ENCODE data around the gene ACIN1.

Gene ACIN1

DNA sequence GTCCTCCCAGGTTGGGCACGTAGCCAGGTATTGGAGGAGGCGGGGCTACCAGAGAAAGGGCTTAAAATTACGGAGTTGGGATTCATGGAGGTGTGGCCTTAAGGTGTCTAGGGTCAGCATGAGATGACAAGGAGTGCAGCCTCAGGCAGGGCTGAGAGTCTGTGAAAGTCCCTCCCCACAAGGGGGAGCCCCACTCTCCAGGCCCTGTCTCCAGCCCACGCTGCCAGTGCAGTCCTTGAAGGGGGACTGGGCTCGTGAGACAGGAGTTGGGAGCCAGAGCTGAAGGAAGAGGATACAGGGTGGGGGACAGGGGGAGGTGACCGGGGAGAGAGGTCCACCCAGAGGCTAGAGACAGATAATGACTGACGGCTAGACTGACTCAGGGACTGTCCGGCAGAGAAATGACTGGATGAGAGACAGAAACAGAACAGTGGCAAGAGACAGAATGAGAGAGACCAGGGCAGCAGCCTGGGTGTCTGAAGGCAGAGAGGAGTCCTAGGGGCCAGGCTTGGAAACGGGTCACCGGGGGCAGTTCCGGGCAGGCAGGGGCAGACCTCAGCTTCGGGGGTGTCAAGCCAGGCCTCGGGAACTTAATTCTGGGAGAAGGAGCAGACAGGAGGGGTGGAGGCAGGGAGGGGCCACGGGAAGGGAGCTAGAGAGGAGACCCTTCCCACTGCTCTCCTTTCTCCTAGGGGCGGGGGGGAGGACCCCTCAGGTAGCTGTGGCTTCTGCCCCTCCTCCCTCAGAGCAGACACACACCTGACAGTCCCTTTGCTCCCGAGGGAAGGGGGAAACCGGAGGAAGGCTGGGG is 38.6 kb downstream of the ACIN1 start:
- no peak for DNase-seq

DNA sequence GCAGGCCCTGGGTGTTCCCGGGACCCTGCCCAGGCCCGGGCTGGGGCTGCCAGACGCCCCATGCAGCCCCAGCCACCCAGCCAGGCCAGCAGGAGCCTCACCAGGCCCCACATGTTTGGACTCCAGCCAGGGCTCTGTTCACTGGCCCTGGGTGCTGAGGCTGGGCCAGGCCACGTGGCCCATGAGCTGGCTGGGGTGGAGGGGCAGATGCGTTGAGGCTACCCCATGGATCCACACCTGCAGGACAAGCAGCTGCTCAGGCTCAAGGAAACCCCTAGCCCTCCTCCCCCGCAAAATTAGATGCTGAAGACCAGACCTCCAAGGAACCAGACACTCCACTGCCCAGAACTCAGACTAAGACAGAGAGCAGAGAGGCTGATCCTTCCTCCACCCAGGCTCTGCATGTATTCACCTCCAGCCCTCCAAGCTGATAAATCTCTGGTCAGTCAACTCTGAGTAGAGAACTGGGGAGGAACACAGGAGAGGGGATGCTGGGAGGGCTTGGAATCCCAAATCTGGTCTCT is 39.3 kb downstream of the ACIN1 start:
- DNase-seq = no peak

DNA sequence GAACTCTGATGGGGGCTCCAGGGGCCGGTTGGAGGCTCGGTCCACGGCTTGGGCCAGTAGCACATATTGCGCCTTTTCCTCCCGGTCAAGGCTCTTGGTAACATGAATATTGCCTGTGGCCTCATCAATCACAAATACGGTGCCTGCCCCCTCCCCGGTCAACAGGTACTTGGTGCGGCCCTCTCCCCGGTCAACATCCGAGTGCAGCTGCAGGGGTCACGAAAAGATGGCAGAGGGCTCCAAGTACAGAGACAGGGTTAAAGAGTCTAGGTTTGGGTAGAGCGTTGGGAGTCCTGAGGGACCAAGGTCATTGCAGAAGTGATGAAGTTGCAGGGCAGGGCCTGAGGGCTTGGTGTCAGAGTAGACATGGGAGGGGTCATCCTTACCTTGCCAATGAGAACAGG is 39.8 kb downstream of the ACIN1 start:
- no peak for DNase-seq

DNA sequence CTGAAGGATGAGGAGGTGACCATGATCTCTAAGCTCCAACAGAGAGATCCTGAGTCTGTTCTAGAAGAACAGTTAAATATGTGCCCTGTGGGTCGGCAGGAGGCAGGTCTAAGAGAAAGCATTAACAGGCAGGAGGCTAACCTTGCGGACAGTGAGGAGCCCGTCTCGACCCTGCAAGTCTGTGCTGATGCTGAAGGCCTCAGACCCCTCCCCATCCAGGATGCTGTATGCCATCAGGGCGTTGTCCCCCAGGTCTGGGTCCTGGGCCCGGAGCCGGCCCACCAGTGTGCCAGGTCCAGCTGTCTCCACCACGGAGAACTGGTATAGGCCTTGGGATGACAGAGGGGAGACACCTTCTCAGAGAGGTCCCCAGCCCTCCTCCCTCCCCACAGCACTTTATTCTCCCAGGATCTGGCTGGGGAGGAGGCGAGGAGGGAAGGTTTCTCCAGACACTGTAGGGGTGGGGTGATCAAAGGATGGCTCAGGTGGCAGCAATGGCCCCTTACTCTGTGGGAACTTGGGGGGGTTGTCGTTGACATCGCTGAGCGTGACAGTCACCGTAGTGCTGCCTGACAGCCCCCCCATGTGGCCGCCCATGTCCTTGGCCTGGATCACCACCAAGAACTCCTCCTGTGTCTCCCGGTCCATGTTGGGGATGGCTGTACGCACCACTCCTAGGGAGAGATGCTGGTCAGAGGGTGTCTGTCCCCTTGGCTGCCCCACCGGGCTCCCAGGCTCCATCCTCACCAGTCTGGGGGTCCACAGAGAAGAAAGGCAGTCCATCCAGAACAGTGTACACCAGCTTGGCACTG is 40.7 kb downstream of the ACIN1 start:
- no peak for DNase-seq

DNA sequence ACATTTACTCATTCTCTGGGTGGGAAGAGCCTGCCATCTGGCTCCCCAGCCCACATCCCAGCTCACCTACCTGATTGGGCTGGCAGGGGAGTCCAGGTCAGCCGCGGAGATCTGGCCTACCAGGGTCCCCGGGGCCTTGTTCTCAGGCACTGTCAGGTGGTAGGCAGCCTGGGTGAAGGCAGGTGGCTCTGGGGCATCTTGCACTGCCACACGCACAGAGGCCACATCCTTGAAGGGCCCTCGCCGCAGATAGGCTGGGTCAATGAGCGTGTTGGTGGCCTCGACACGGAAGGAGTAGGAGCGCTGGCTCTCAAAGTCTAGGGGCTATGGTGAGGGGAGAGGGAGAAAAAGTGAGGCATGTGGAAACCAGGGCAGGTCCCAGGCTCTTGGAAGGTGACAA is 41.5 kb downstream of the ACIN1 start:
- no peak for DNase-seq

DNA sequence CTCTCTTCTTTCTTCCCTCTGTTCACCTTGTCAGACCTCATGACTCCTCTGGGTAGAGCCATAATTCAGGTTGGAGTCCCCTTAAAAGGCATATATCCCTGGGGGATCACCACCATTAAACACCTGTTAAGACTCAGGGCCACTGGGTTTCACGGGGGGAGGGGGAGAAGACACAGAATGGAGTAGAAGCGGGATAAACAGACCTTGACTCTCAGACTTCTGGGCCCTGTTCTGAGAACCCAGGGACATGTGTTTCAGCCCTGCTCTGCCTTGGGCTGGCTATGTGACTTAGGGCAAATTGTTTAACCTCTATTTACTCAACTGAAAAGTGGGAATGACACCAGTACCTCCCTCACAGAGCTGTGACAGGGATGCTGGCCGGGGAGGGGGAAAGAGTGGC is 42.3 kb downstream of the ACIN1 start:
- DNase-seq = no peak

DNA sequence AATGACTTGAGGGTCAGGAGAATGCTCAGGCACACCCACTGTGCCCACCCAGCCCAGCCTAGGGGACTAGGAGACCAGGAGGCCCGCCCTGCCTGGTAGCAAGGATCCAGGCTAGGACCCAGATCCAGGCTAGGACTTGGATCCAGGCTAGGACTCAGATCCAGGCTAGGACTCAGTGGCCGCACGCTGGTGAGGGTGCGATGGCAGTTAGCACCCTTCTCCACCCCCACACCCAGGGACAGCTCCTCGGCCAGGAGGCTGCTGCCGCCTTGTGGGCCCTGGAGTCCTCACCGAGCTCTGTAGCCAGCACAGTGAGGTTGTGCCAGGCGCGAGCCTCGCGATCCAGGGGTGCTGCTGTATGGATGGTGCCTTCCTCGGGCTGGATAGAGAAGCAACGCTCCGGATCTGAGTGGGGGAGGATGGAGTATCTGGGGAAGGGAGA is 42.7 kb downstream of the ACIN1 start:
- no peak for DNase-seq

DNA sequence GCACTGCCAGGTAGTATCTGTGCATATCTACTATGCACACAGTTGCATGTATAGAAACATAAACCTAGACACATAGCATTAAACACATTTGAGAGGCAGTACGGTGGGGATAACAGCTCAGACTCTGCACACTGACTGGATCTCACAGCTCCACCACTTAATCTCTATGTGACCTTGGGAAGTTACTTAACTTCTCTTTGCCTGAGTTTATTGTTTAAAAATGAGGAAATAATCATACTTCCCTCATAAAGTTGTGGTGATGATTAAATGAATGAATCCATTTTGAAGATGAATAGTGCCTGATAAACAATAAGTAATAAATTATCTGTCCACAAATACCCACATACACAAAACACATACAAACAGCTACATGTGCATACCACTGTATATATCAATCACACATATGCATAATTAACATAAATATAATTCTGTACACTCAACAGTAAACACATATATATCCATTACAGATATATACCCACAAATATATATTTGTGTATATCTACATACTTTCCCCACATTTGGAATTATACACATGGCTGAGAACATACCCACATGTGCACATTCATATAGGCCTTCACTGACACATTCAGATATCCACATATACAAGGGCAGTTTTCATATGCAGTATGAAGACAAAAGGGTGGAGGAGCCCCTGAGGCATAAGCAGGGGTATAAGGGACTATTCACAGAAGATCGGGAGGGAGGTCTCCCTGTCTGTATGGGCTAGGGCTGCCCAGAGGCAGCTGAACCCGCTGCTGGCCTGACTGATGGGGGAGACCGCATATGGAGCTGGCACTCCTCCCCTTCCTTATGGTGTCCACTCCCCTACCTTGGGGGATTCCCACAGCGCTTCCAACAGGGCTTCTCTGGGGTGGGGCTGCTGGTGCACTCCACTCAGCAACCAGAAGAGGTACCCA is 43.5 kb downstream of the ACIN1 start:
- no peak for DNase-seq

DNA sequence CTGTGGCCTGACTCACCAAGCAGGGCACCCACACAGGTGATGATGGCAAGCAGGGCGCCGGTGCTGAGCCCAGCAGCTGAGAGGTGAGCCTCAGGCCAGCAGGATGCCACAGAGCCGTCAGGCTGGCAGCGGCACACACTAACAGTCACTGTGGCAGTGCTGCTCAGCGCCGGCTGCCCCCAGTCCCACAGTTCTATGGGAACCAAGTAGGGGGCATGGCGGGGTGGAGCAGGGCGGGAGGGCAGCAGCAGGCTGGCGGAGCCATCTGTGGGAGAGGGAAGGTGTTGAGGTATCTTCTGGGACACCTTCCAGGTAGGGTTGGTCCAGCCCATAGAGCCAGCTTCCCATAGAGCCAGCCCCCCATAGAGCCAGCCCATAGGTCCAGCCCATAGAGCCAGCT is 45.9 kb downstream of the ACIN1 start:
- no peak for DNase-seq

DNA sequence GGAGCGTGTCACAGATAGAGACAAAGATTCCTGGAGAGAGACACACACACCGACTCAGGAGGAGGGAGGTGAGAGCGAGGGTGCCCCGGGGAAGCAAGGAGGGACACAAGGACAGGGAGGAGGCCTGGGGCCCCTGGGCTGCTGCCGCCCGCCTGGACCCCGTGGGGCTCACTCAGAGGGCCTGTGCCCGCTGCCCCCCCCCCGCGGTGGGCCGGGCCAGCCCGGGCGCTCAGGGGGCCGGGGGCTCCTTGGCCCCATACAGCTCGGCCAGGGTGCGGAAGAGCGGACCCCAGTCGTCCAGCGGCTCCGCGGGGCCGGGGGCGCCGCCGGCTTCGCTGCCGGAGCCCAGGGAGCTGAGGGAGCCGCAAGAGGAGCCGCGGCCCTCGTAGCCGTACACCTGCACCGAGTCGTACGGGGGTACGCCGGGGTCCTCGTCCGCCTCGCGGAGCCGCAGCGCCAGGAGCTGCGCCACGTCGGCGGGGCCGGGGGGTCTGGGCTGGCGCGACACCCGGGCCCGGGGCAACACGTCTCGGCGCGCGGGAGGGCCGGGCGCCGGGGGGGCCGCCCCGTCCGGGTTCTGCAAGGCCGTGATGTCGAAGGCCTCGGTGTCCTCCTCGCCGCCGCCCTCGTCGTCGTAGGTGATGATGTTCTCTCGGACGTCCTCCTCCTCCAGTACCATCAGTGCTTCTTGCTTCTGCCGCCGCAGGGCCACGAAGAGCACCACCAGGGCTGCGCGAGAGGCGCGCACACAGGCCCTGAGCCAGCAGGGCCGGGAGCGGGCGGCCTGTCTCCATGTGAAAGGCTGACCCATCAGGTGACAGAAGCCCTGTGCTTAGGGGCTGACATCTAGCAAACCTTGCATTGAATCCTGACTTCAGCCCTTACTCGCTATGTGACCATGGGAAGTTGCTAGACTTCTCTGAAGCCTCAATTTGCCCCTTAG is 46.9 kb downstream of the ACIN1 start:
- no peak for DNase-seq

DNA sequence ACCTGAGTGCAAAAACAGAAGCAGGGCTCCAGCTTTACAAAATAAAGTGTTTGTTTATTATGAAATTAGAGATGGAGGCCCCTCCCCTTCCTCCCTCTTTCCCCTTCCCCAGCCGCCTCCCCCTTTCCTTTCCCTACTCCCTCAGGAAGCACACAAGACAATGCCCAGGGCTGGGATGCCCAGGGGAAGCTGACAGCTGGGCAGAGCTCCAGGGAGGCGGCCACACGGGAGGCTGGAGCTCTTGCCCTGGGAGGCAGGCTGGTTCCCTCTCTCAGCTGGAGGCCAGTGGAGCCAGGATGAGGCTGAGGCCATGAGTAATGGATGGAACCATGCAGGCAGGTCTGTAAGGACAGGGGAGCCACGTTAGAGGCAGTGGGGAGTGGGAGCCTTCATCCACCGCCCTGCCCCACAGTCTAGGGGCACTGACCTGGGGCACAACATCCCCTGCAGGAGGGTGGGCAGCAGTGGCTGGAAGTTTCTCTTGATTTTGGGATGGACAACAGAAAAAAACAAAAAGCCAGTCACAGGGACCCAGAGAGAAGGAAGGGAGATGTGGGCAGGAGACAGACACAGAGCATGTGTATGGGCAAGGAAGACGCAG is 47.8 kb downstream of the ACIN1 start:
- no peak for DNase-seq

DNA sequence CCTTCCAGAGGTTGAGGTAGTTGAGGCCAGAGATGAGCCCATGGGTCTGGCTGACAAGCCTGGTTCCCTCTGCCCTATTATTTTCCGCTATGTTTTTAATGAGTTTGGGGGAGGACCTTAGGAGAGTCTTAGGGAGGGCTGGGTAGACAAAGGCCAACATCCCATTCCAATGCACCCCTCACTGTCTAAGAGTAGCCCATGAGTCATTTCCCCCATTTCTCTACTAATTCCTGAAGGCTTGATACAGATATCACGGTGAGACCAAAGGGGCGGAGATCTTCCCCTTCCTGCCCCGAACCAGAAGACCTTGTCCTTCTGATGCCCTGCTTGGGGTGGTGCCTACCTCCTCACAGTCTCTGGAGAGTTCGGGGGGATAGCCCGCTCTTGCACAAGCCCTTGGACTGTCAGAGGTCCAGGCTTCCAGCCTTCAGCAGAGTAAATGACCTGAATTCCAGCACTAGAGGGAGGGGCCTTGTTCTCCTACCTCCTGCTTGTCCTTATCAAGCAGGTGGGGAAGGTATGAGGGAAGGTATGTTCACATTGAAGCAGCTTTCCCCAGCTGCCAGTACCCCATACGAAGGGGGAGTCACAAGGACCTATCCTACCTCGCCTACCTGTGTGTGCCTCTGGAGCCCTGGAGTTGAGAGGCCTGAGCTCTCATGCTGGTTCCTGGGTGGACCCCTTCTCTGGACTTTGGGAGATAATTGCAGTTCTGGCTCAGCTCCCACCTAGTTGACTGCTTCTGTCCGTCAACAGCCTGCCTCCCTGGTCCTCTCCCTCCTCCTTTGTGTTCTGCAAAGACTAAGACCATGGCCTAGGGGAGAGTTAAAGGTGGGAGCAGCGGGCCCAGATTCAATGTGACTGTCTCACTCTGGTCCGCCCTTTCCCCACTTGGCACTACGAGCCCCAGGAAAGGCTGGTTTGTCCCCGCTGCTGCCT is 49.2 kb downstream of the ACIN1 start:
- DNase-seq = no peak

DNA sequence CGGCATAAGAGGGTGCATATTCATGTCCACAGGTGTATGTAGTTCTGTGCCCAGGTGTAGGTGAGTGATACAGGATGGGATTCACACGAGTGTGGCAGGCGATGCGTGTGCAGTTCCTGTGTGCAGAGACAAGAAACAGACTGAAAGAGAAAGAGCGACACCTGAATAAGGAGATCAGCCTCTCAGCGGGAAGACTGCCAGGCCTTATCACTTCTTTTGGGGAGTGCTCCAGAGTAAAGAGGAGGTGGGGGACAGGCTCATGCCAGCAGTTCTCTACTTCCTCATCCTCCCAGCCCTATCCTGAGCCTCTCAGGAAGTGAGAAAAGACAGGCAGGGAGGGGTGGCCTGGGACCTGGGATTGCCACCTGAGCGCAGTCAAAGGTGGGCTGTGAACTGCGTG is 50.1 kb downstream of the ACIN1 start:
- DNase-seq = no peak

DNA sequence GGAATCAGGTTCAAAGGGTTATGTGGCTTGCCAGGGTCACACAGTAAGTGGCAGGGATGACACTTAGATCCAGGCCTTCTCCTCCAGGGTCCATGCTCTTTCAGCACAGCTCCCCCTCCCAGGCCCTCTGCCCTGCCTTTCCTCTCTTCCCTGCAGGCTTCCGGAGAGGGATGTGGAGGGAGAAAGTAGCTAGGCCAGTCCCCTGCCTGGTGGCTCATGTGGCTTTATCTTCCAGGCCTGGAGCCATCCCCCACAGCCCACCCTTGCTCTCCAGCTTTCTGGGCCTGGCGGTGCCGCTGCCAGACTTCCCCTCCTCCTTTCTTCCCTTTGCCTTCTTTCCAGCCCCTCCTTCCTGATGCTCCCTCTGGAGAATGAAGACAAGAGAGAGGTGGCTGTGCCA is 51.2 kb downstream of the ACIN1 start:
- no peak for DNase-seq

DNA sequence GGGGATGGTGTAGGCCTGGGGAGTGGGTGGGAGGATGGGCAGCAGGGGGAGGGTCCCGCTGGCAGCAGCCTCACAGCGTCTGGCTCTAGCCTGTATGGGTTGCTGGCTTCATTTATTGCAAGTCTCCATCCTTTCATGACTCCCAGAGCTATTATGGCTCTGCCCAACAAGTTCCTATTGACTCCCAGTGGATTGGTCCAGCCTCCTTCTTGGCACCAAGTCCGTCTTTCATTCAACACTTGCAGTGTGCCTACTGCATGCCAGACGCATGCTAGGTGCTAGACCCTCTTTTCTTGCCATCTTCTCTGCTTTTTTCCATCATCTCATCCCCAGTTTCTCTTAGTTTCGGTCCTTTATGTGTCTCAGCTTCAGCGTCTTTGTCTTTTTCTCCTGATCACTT is 51.8 kb downstream of the ACIN1 start:
- no peak for DNase-seq

DNA sequence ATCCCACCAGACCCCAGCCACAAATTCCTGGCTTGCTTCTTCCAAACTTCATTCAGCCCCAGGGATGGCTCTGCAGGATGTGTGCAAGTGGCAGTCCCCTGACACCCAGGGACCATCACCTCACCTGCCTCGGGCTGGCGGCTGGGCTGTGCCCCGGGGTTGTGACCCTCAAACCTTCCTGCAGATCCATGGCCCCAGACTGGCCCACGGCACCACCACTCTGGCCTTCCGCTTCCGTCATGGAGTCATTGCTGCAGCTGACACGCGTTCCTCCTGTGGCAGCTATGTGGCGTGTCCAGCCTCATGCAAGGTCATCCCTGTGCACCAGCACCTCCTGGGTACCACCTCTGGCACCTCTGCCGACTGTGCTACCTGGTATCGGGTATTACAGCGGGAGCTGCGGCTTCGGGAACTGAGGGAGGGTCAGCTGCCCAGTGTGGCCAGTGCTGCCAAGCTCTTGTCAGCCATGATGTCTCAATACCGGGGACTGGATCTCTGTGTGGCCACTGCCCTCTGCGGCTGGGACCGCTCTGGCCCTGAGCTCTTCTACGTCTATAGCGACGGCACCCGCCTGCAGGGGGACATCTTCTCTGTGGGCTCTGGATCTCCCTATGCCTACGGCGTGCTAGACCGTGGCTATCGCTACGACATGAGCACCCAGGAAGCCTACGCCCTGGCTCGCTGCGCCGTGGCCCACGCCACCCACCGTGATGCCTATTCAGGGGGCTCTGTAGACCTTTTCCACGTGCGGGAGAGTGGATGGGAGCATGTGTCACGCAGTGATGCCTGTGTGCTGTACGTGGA is 52.6 kb downstream of the ACIN1 start, which contains the start of gene PSMB11:
TSS of gene PSMB11 (plus strand) at position 51 of the 804 bp plus-strand sequence. CDS start at position 65, 14 bp downstream.
- DNase-seq = no peak

DNA sequence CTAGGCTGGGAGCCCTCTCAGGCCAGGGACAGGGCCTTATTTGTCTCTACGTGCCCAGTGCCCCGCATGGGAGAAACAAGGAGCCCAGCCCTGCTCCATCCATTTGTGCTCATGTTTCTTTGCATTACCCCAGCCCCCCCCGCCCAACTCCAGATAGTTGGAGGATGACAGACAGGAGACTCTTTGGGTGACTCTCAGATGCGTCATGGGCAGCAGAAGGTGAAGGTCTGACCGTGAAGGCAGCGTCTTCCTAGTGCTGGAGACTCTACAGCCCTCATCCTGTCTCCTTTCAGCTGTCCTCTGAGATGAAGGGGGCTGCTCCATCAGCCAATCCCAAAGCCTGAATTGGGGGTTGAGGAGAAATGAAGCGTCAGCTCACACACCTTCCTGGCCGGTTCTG is 53.2 kb downstream of the ACIN1 start:
- DNase-seq = no peak

DNA sequence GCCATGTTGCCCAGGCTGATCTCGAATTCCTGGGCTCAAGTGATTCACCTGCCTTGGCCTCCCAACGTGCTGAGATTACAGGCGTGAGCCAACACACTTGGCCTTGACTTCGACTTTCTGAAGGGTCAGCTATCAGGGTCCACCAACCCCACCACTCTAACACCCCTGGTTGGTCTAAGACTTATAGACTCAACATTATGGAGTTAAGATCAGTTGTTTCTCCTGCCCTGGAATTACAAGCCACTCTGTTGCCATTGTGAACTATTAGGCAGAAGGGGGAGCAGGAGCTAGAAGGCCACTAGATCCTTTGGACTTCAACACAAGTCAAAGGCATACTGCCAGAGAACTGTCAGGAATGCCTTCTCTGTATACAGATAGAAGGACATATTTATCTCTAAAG is 54.8 kb downstream of the ACIN1 start:
- DNase-seq = no peak

All from NCI-H1436 treated with DMSO at 0.1 percent for 48 hours (cell line).